PC-3 (cell line): ENCODE data around the gene DHRS4. TPM values are rescaled to one million over a fixed set of nuclear protein-coding genes. Genes with fewer than 3 reads are reported as not detected.

ENCODE experiments used
- ATAC-seq: fragments of 200-7000 bp; cut with Tn5 transposase; 2 replicates; pipeline ENCODE4 v1.9.1; 2020; ENCODE audit warnings: mild to moderate bottlenecking, moderate library complexity
- Bru-seq: library from RNA; stranded (reverse); fragments of 400-500 nt; gene quantifications from one replicate; lab custom pipeline; 2021; lab: Mats Ljungman, UMichigan
- BruChase-seq, 2 experiments: library from RNA; stranded (reverse); fragments of 400-500 nt; gene quantifications; one replicate each; lab custom pipeline; 2021; lab: Mats Ljungman, UMichigan
- BruUV-seq: library from RNA; stranded (reverse); fragments of 400-500 nt; replicated peaks from 2 replicates; lab custom pipeline; 2021; lab: Mats Ljungman, UMichigan
- CTCF ChIA-PET: fragments of 300-600 bp; sonication (Branson Sonifier 250); formaldehyde crosslinking; loops from one replicate; lab custom pipeline; 2022; ENCODE audit warnings: antibody characterized with exemption; lab: Charles Lee
- POLR2A ChIA-PET: fragments of 300-600 bp; sonication (Branson Sonifier 250); formaldehyde crosslinking; loops from one replicate; lab custom pipeline; 2022; ENCODE audit warnings: antibody characterized with exemption; ENCODE audit not compliant: unreplicated experiment; lab: Charles Lee
- DNase-seq: peaks from one replicate; pipeline ENCODE4 v3.0.0-alpha.2; 2015
- H2AFZ ChIP-seq: fragments of 300-600 bp; sonication (generic); 2 replicates; pipeline ENCODE4 v1.6.0; 2016; ENCODE audit warnings: antibody characterized with exemption, low read length
- H3F3A ChIP-seq: fragments of 300-600 bp; sonication (generic); one replicate; pipeline ENCODE4 v1.6.0; 2017; ENCODE audit warnings: antibody characterized with exemption, low read length, control low read depth, mild to moderate bottlenecking; ENCODE audit not compliant: unreplicated experiment
- H3K27ac ChIP-seq: fragments of 300-600 bp; sonication (generic); 2 replicates; pipeline ENCODE4 v1.5.1; 2016; ENCODE audit warnings: mild to moderate bottlenecking, low read length
- H3K27me3 ChIP-seq: fragments of 300-600 bp; sonication (generic); 2 replicates; pipeline ENCODE4 v1.6.1; 2016; ENCODE audit warnings: low read length, mixed read lengths
- H3K36me3 ChIP-seq: fragments of 300-600 bp; sonication (generic); 2 replicates; pipeline ENCODE4 v1.6.1; 2016; ENCODE audit warnings: low read depth, mixed run types, low read length, mixed read lengths
- H3K4me1 ChIP-seq: fragments of 300-600 bp; sonication (generic); 2 replicates; pipeline ENCODE4 v1.5.1; 2016; ENCODE audit warnings: low read length; ENCODE audit not compliant: insufficient read depth
- H3K4me2 ChIP-seq: fragments of 300-600 bp; sonication (generic); 2 replicates; pipeline ENCODE4 v1.6.0; 2016; ENCODE audit warnings: low read length
- H3K4me3 ChIP-seq: fragments of 300-600 bp; sonication (generic); 2 replicates; pipeline ENCODE4 v1.5.1; 2016; ENCODE audit warnings: mild to moderate bottlenecking, low read length, mixed read lengths
- H3K79me2 ChIP-seq: fragments of 300-600 bp; sonication (generic); 2 replicates; pipeline ENCODE4 v1.6.1; 2017; ENCODE audit warnings: low read length, mixed read lengths
- H3K9ac ChIP-seq: fragments of 300-600 bp; sonication (generic); 2 replicates; pipeline ENCODE4 v1.6.0; 2016; ENCODE audit warnings: mild to moderate bottlenecking, low read length
- H3K9me2 ChIP-seq: fragments of 300-600 bp; sonication (generic); replicated peaks from 2 replicates; pipeline ENCODE4 v1.6.1; 2016; ENCODE audit warnings: mixed run types, low read length, mixed read lengths
- H3K9me3 ChIP-seq: fragments of 300-600 bp; sonication (generic); 2 replicates; pipeline ENCODE4 v1.6.1; 2016; ENCODE audit warnings: low read length, mixed read lengths
- H4K20me1 ChIP-seq: fragments of 300-600 bp; sonication (generic); 2 replicates; pipeline ENCODE4 v1.6.1; 2016; ENCODE audit warnings: low read length, mixed read lengths
- CTCF ChIP-seq: fragments of 300-600 bp; sonication (generic); conservative IDR thresholded peaks from 2 replicates; pipeline ENCODE4 v1.5.1; 2017; ENCODE audit warnings: antibody characterized with exemption, low read depth, mild to moderate bottlenecking, low read length
- EZH2phosphoT487 ChIP-seq: fragments of 300-600 bp; sonication (generic); IDR thresholded peaks from 2 replicates; pipeline ENCODE4 v1.6.1; 2018; ENCODE audit warnings: mild to moderate bottlenecking, antibody characterized with exemption, low read length, borderline replicate concordance
- intact Hi-C: fragments of 100-400 bp; cut with micrococcal nuclease; formaldehyde crosslinking; loops from 2 replicates; pipeline ENCODE4 v1.9.0; 2023
- long read RNA-seq: library from polyadenylated mRNA; unstranded; transcript quantifications from one replicate; pipeline ENCODE4 v2.0.0, GENCODE V29; 2021; ENCODE audit not compliant: unreplicated experiment
- total RNA-seq: library from RNA; depleted of rRNA; stranded (reverse); fragments of >200 nt; gene quantifications from 2 replicates; pipeline ENCODE4 v1.2.3, GENCODE V29; 2014; rRNA removed

Gene DHRS4
- 103 and 108 TPM in 2 replicates for total RNA-seq
- Bru-seq, nascent RNA: percentile 63 among the genes with signal in this experiment
- BruChase-seq, experiment 1, labeled RNA remaining after a 6-hour chase: percentile 52 among the genes with signal in this experiment
- BruChase-seq, experiment 2, labeled RNA remaining after a 2-hour chase: percentile 56 among the genes with signal in this experiment
- long read RNA-seq, transcript DHRS4-203 (5 exons, 727 nt): minor isoform, 8 of 25 reads
- long read RNA-seq, transcript DHRS4-201 (8 exons, 1,443 nt): major isoform, 9 of 25 reads
- long read RNA-seq, partial matches to known transcripts: 4 of 25 reads
- long read RNA-seq, other reads (novel, unspliced or antisense): 2 of 25 reads

- no peak for TF ChIP-seq EZH2phosphoT487
- TF ChIP-seq CTCF: peak; percentile 91
- peak within 1 kb of the TSS; percentile 84 for H3K4me3 ChIP-seq
- no peaks in the 10 kb centered on the region for H3K9me3 ChIP-seq
- H3F3A ChIP-seq: no peaks in the 10 kb centered on the region
- H2AFZ ChIP-seq: peak within 1 kb of the TSS; percentile 83
- intact Hi-C loops: no loop called here
- CTCF ChIA-PET: no interaction called here
- peak within 1 kb of the TSS; percentile 92 for H3K9ac ChIP-seq
- DNase-seq (peak; percentile 84), ATAC-seq (peak; percentile 99)
- H3K79me2 ChIP-seq: 0 out of 2 replicates have a peak, but pooled peaks cover 2% of the 10 kb centered on the region
- BruUV-seq: TSS peak; percentile 72
- H3K4me2 ChIP-seq: peak within 1 kb of the TSS; percentile 92
- H4K20me1 ChIP-seq: no peaks in the 10 kb centered on the region
- POLR2A ChIA-PET: no interaction called here
- peaks cover 5% of the 10 kb centered on the region; the same call in 1 of the 2 replicates for H3K4me1 ChIP-seq
- H3K27ac ChIP-seq: peak within 1 kb of the TSS; percentile 19
- H3K9me2 ChIP-seq: no peaks in the 10 kb centered on the region
- H3K27me3 ChIP-seq: no peaks in the 10 kb centered on the region
- no peaks in the 10 kb centered on the region for H3K36me3 ChIP-seq
Measured at GRCh38 chr14:23953464-23954278, at the start of gene DHRS4. TSS of gene DHRS4 (plus strand) at chr14:23953770. CDS start at chr14:23953789, 19 bp downstream.

GRCh38 chr14:23910101-23910875, 43.3 kb upstream of the DHRS4 start:
- peak; percentile 79 for DNase-seq
- Histone ChIP-seq H3K36me3 (no peaks in the 10 kb centered on the region), H3K9me2 (no peaks in the 10 kb centered on the region), H3F3A (no peaks in the 10 kb centered on the region), H3K4me3 (no peak overlapping the region), H3K27ac (no peak overlapping the region), H3K4me1 (no peaks in the 10 kb centered on the region), H3K27me3 (peaks cover 12% of the 10 kb centered on the region), H3K9me3 (no peaks in the 10 kb centered on the region), H3K9ac (no peak overlapping the region), H3K4me2 (no peak overlapping the region), H2AFZ (no peak overlapping the region), H4K20me1 (no peaks in the 10 kb centered on the region), H3K79me2 (no peaks in the 10 kb centered on the region)
- CTCF ChIA-PET: interaction anchor here (0.9 to 2.3 kb wide), 7 partner anchors 21 to 321 kb away, joined by 3 to 29 read pairs (median 10); no protein-coding TSS in a partner anchor
- intact Hi-C loops: loop anchor here (1.0 to 5.0 kb wide), 4 partner anchors 183 to 323 kb away; no protein-coding TSS in a partner anchor
- TF ChIP-seq CTCF: peak; percentile 80
- no peak for TF ChIP-seq EZH2phosphoT487
- no TSS peak for BruUV-seq
- ATAC-seq: peak; percentile 86
- POLR2A ChIA-PET: interaction anchor here (0.6 kb wide), 1 partner anchor 278 kb away, joined by 3 read pairs; no protein-coding TSS in a partner anchor
